Sigmoid colon (tissue), 4 donors: ENCODE data around the gene AKAP12.

Experiments
- CTCF ChIP-seq, 4 experiments: fragments of 450-650 bp in 3 of 4; fragments of 200-600 bp in 1 of 4; IDR thresholded peaks; one replicate each; pipeline ENCODE4 v1.5.1; 2016 to 2019; ENCODE audit warnings: antibody characterized with exemption in 4 of 4, mild to moderate bottlenecking in 3 of 4, moderate library complexity in 2 of 4
- EP300 ChIP-seq, 4 donors: sonication (generic); formaldehyde crosslinking; IDR thresholded peaks; one replicate each; pipeline ENCODE4 v1.6.1; 2017; ENCODE audit warnings: antibody characterized with exemption in 4 of 4
- POLR2A ChIP-seq, 2 donors: fragments of 450-650 bp; IDR thresholded peaks; one replicate each; pipeline ENCODE4 v1.6.1; 2016; ENCODE audit warnings: antibody characterized with exemption in 2 of 2, mild to moderate bottlenecking in 2 of 2, moderate library complexity in 2 of 2
- POLR2AphosphoS5 ChIP-seq, 4 donors: sonication (generic); formaldehyde crosslinking; IDR thresholded peaks; one replicate each; pipeline ENCODE4 v1.6.1; 2017; ENCODE audit warnings: antibody characterized with exemption in 4 of 4

GRCh38 chr6:151387175-151387970 lies 147.6 kb downstream of the AKAP12 start:
- TF ChIP-seq POLR2A (IDR thresholded peaks at IDR 0.05) (no peak), CTCF (IDR thresholded peaks at IDR 0.05) (no peak), POLR2AphosphoS5 (IDR thresholded peaks at IDR 0.05) (no peak), EP300 (IDR thresholded peaks at IDR 0.05) (no peak)
